ENCODE measurements around the gene UNC5A.

DNA sequence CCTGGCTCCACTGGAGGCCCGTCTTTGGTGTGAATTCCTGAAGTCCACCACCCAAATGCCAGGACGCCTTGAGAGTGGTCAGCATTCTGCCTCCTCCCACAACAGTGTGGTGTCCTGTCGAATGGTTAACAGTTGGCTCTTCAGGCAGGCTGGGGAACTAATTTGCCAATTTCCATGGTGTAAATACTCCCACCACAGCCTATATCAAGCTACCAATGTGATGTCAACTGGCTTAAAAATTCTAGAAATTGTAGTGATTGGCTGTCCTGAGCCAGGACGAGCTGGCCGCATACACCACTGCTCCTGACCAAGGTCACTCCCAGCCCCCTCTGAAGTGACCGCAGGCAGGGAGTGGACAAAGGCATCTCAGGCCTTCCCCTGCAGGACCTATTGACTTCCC, 11.1 kb downstream of the UNC5A start:
- TF ChIP-seq, protein P1, sequence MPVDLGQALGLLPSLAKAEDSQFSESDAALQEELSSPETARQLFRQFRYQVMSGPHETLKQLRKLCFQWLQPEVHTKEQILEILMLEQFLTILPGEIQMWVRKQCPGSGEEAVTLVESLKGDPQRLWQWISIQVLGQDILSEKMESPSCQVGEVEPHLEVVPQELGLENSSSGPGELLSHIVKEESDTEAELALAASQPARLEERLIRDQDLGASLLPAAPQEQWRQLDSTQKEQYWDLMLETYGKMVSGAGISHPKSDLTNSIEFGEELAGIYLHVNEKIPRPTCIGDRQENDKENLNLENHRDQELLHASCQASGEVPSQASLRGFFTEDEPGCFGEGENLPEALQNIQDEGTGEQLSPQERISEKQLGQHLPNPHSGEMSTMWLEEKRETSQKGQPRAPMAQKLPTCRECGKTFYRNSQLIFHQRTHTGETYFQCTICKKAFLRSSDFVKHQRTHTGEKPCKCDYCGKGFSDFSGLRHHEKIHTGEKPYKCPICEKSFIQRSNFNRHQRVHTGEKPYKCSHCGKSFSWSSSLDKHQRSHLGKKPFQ (tag by site-specific recombination; IDR thresholded peaks at IDR 0.05) = no peak
- TF ChIP-seq SP2 (tag by site-specific recombination; IDR thresholded peaks at IDR 0.05) (no peak), ZNF776 (tag by site-specific recombination; IDR thresholded peaks at IDR 0.05; ENCODE audit: borderline replicate concordance) (no peak), ZNF510 (tag by site-specific recombination; IDR thresholded peaks at IDR 0.05; ENCODE audit: insufficient replicate concordance) (no peak), ZSCAN16 (tag by site-specific recombination; IDR thresholded peaks at IDR 0.05) (no peak)
- TF ChIP-seq, protein P2, sequence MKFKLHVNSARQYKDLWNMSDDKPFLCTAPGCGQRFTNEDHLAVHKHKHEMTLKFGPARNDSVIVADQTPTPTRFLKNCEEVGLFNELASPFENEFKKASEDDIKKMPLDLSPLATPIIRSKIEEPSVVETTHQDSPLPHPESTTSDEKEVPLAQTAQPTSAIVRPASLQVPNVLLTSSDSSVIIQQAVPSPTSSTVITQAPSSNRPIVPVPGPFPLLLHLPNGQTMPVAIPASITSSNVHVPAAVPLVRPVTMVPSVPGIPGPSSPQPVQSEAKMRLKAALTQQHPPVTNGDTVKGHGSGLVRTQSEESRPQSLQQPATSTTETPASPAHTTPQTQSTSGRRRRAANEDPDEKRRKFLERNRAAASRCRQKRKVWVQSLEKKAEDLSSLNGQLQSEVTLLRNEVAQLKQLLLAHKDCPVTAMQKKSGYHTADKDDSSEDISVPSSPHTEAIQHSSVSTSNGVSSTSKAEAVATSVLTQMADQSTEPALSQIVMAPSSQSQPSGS (tag by site-specific recombination; IDR thresholded peaks at IDR 0.05; ENCODE audit: low read depth) = no peak
- TF ChIP-seq, protein P3, sequence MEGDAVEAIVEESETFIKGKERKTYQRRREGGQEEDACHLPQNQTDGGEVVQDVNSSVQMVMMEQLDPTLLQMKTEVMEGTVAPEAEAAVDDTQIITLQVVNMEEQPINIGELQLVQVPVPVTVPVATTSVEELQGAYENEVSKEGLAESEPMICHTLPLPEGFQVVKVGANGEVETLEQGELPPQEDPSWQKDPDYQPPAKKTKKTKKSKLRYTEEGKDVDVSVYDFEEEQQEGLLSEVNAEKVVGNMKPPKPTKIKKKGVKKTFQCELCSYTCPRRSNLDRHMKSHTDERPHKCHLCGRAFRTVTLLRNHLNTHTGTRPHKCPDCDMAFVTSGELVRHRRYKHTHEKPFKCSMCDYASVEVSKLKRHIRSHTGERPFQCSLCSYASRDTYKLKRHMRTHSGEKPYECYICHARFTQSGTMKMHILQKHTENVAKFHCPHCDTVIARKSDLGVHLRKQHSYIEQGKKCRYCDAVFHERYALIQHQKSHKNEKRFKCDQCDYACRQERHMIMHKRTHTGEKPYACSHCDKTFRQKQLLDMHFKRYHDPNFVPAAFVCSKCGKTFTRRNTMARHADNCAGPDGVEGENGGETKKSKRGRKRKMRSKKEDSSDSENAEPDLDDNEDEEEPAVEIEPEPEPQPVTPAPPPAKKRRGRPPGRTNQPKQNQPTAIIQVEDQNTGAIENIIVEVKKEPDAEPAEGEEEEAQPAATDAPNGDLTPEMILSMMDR (tag by site-specific recombination; IDR thresholded peaks at IDR 0.05) = no peak
- TF ChIP-seq, protein P4, sequence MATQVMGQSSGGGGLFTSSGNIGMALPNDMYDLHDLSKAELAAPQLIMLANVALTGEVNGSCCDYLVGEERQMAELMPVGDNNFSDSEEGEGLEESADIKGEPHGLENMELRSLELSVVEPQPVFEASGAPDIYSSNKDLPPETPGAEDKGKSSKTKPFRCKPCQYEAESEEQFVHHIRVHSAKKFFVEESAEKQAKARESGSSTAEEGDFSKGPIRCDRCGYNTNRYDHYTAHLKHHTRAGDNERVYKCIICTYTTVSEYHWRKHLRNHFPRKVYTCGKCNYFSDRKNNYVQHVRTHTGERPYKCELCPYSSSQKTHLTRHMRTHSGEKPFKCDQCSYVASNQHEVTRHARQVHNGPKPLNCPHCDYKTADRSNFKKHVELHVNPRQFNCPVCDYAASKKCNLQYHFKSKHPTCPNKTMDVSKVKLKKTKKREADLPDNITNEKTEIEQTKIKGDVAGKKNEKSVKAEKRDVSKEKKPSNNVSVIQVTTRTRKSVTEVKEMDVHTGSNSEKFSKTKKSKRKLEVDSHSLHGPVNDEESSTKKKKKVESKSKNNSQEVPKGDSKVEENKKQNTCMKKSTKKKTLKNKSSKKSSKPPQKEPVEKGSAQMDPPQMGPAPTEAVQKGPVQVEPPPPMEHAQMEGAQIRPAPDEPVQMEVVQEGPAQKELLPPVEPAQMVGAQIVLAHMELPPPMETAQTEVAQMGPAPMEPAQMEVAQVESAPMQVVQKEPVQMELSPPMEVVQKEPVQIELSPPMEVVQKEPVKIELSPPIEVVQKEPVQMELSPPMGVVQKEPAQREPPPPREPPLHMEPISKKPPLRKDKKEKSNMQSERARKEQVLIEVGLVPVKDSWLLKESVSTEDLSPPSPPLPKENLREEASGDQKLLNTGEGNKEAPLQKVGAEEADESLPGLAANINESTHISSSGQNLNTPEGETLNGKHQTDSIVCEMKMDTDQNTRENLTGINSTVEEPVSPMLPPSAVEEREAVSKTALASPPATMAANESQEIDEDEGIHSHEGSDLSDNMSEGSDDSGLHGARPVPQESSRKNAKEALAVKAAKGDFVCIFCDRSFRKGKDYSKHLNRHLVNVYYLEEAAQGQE (tag by site-specific recombination; IDR thresholded peaks at IDR 0.05) = no peak
